Measurements from ENCODE around the gene ZXDC.
A peak's percentile ranks its signal among the peaks of the same experiment; 100 is the strongest.

The ZXDC gene

GRCh38 chr3:126475413-126476114 is at the start of gene ZXDC:
Gene ZXDC (minus strand): TSS chr3:126475891. CDS start chr3:126475865, 26 bp downstream.
- peak in 55 of 56 donors; percentile 55 to 95 (median 88) for DNase-seq

GRCh38 chr3:126525091-126525852 is 49.6 kb upstream of the ZXDC start:
- no peak for DNase-seq

- peak in 4 of 56 donors; percentile 16 to 39 (median 33) for DNase-seq
Observed at GRCh38 chr3:126524429-126524988, 48.8 kb upstream of the ZXDC start.

GRCh38 chr3:126523745-126524428 is 48.2 kb upstream of the ZXDC start, which contains the start of gene CHST13:
Gene CHST13 (plus strand): TSS chr3:126524155. CDS start chr3:126524333, 178 bp downstream.
- DNase-seq, result peak in 2 of 56 donors; percentile 31 to 44

- DNase-seq, result peak in 41 of 56 donors; percentile 9 to 79 (median 31)
Observed at GRCh38 chr3:126522363-126522788, 46.7 kb upstream of the ZXDC start.

- DNase-seq, result no peak
Observed at GRCh38 chr3:126521122-126521891, 45.6 kb upstream of the ZXDC start.

GRCh38 chr3:126519506-126520455 is 44.1 kb upstream of the ZXDC start:
- no peak for DNase-seq

- DNase-seq, result no peak
Observed at GRCh38 chr3:126518779-126519177, 43.1 kb upstream of the ZXDC start.

GRCh38 chr3:126517986-126518778 is 42.5 kb upstream of the ZXDC start:
- no peak for DNase-seq

GRCh38 chr3:126517291-126517951 is 41.7 kb upstream of the ZXDC start, which contains the start of gene UROC1:
Gene UROC1 (minus strand): TSS chr3:126517773. CDS start chr3:126517719, 54 bp downstream.
- DNase-seq, result no peak

GRCh38 chr3:126516936-126517290 is 41.2 kb upstream of the ZXDC start:
- no peak for DNase-seq

GRCh38 chr3:126516152-126516935 is 40.7 kb upstream of the ZXDC start:
- no peak for DNase-seq

GRCh38 chr3:126515066-126515706 is 39.5 kb upstream of the ZXDC start:
- no peak for DNase-seq

GRCh38 chr3:126514161-126514560 is 38.5 kb upstream of the ZXDC start:
- no peak for DNase-seq

- DNase-seq, result no peak
Observed at GRCh38 chr3:126512916-126513650, 37.4 kb upstream of the ZXDC start.

- peak in 19 of 56 donors; percentile 10 to 66 (median 37) for DNase-seq
Observed at GRCh38 chr3:126512026-126512425, 36.3 kb upstream of the ZXDC start.
